Measurements from ENCODE around the gene RASGRP4. TPM values are rescaled to one million over a fixed set of nuclear protein-coding genes. Genes with fewer than 3 reads are reported as not detected.

Gene RASGRP4
- not detected in 2 replicates for total RNA-seq

GRCh38 chr19:38425810-38426466 lies at the start of gene RASGRP4:
RASGRP4 (minus strand) TSS chr19:38426219; CDS start chr19:38426091, 128 bp downstream.

GRCh38 chr19:38433268-38433733 lies 7.3 kb upstream of the RASGRP4 start, which contains the start of gene RYR1:
RYR1 (plus strand) TSS chr19:38433691; CDS start chr19:38433830, 139 bp downstream.

GRCh38 chr19:38402967-38403674 lies 22.9 kb downstream of the RASGRP4 start, which contains the start of gene FAM98C:
FAM98C (plus strand) TSS chr19:38403093; CDS start chr19:38403154, 61 bp downstream.

GRCh38 chr19:38388349-38389100 lies 37.5 kb downstream of the RASGRP4 start, which contains the start of gene SPRED3:
SPRED3 (plus strand) TSS chr19:38388697; CDS start chr19:38390303, 1,606 bp downstream.

GRCh38 chr19:38387550-38388348 lies 38.3 kb downstream of the RASGRP4 start, which contains the start of gene GGN:
GGN (minus strand) TSS chr19:38388034; CDS start chr19:38387261, 773 bp downstream.

GRCh38 chr19:38374332-38375097 lies 51.5 kb downstream of the RASGRP4 start, which contains the start of gene PSMD8:
PSMD8 (plus strand) TSS chr19:38374571; CDS start chr19:38374602, 31 bp downstream.

Other genes starting within 250 kb of the RASGRP4 start
- gene DPF1, start 202.0 kb downstream of the RASGRP4 start, total RNA-seq, result 2.1 and 3.6 TPM in 2 replicates
- gene PPP1R14A, start 169.8 kb downstream of the RASGRP4 start, total RNA-seq, result 18.2 and 29.3 TPM in 2 replicates
- gene SPINT2, start 161.6 kb downstream of the RASGRP4 start, total RNA-seq, result 1,012 and 1,188 TPM in 2 replicates
- 552 and 609 TPM in 2 replicates for gene C19orf33, start 122.0 kb downstream of the RASGRP4 start, total RNA-seq
- gene YIF1B, start 110.3 kb downstream of the RASGRP4 start, total RNA-seq, result 68.6 and 74.6 TPM in 2 replicates
- gene KCNK6, start 106.4 kb downstream of the RASGRP4 start, total RNA-seq, result 22.0 and 29.0 TPM in 2 replicates
- 0.88 and 0.92 TPM in 2 replicates for gene CATSPERG, start 90.4 kb downstream of the RASGRP4 start, total RNA-seq
- 255 and 307 TPM in 2 replicates for gene PSMD8, start 51.6 kb downstream of the RASGRP4 start, total RNA-seq
- 0.92 and 1.2 TPM in 2 replicates for gene GGN, start 38.2 kb downstream of the RASGRP4 start, total RNA-seq
- gene SPRED3, start 37.5 kb downstream of the RASGRP4 start, total RNA-seq, result 1.8 and 2.0 TPM in 2 replicates
- gene FAM98C, start 23.1 kb downstream of the RASGRP4 start, total RNA-seq, result 19.3 and 34.8 TPM in 2 replicates
- 0.14 and 0.35 TPM in 2 replicates for gene RYR1, start 7.5 kb upstream of the RASGRP4 start, total RNA-seq
- 0.09 TPM in 1 of 2 replicates, not detected in the other for gene MAP4K1, start 191.7 kb upstream of the RASGRP4 start, total RNA-seq
- 544 and 560 TPM in 2 replicates for gene EIF3K, start 193.0 kb upstream of the RASGRP4 start, total RNA-seq
- 378 and 500 TPM in 2 replicates for gene ACTN4, start 221.4 kb upstream of the RASGRP4 start, total RNA-seq

Measured in airway epithelial cell (primary cell).